Activated naive CD8-positive, alpha-beta T cell treated with anti-CD3 and anti-CD28 coated beads, Interleukin-2, amount 10 ng/mL, durations not matched to agents 7 days and 5 days (primary cell): ENCODE measurements around the gene CELF2. TPM values are rescaled to one million over a fixed set of nuclear protein-coding genes. Genes with fewer than 3 reads are reported as not detected.
A peak's percentile ranks its signal among the peaks of the same experiment; 100 is the strongest.

ENCODE experiments used
- ATAC-seq: fragments of 150-1000 bp; cut with Tn5 transposase; one replicate; pipeline ENCODE4 v1.10.0; 2021; ENCODE audit warnings: low read depth, moderate library complexity
- POLR2A ChIA-PET: fragments of 350-600 bp; sonication (Branson Sonifier 250); formaldehyde crosslinking; loops from one replicate; lab custom pipeline; 2021; ENCODE audit warnings: antibody characterized with exemption; lab: Charles Lee
- DNase-seq: peaks from one replicate; pipeline ENCODE4 v3.0.0; 2021
- H3K27ac Mint-ChIP-seq: one replicate; pipeline ENCODE4 v1.8.0; 2022; ENCODE audit warnings: mild to moderate bottlenecking, mixed read lengths
- H3K27me3 Mint-ChIP-seq: one replicate; pipeline ENCODE4 v1.8.0; 2022; ENCODE audit warnings: mild to moderate bottlenecking, moderate library complexity, mixed read lengths
- H3K36me3 Mint-ChIP-seq: one replicate; pipeline ENCODE4 v1.8.0; 2021; ENCODE audit warnings: mild to moderate bottlenecking, mixed read lengths
- H3K4me1 Mint-ChIP-seq: one replicate; pipeline ENCODE4 v1.8.0; 2021; ENCODE audit warnings: mixed read lengths
- H3K4me3 Mint-ChIP-seq: one replicate; pipeline ENCODE4 v1.8.0; 2022; ENCODE audit warnings: mild to moderate bottlenecking, moderate library complexity, mixed read lengths
- H3K9me3 Mint-ChIP-seq: one replicate; pipeline ENCODE4 v1.8.0; 2021; ENCODE audit warnings: mixed read lengths
- total RNA-seq, 2 experiments: library from RNA; stranded (reverse); gene quantifications; one replicate each; pipeline ENCODE4 v1.2.3, GENCODE V29; 2021

CELF2 gene
- total RNA-seq, 2 experiments from 2014 or later, result 168 TPM

- no peak for ATAC-seq
- peaks cover 45% of the 10 kb centered on the region for H3K36me3 Mint-ChIP-seq
Measured at GRCh38 chr10:11255156-11255555, 237.5 kb downstream of the CELF2 start.

GRCh38 chr10:11255796-11256444 lies 238.2 kb downstream of the CELF2 start:
- POLR2A ChIA-PET, result no interaction called here
- peak; percentile 11 for ATAC-seq
- Mint-ChIP-seq H3K27ac (no peak overlapping the region), H3K4me1 (peaks cover 32% of the 10 kb centered on the region), H3K4me3 (no peak overlapping the region), H3K27me3 (no peaks in the 10 kb centered on the region), H3K9me3 (no peaks in the 10 kb centered on the region), H3K36me3 (peaks cover 41% of the 10 kb centered on the region)
- DNase-seq, result no peak

More at GRCh38 chr10:11255156-11255555, 237.5 kb downstream of the CELF2 start:
- Mint-ChIP-seq H3K4me1 (peaks cover 30% of the 10 kb centered on the region), H3K4me3 (no peak overlapping the region), H3K9me3 (no peaks in the 10 kb centered on the region), H3K27ac (peak overlapping the region; percentile 30), H3K27me3 (no peaks in the 10 kb centered on the region)
- POLR2A ChIA-PET, result no interaction called here
- no peak for DNase-seq

- Mint-ChIP-seq H3K36me3 (peaks cover 48% of the 10 kb centered on the region), H3K4me1 (peaks cover 32% of the 10 kb centered on the region), H3K4me3 (no peak overlapping the region), H3K9me3 (no peaks in the 10 kb centered on the region), H3K27me3 (no peaks in the 10 kb centered on the region), H3K27ac (no peak overlapping the region)
- ATAC-seq, result no peak
- no peak for DNase-seq
- POLR2A ChIA-PET, result no interaction called here
Measured at GRCh38 chr10:11256896-11257295, 239.2 kb downstream of the CELF2 start.

- POLR2A ChIA-PET, result no interaction called here
- H3K9me3 Mint-ChIP-seq, result no peaks in the 10 kb centered on the region
- peaks cover 35% of the 10 kb centered on the region for H3K4me1 Mint-ChIP-seq
- H3K27me3 Mint-ChIP-seq, result no peaks in the 10 kb centered on the region
- no peak for DNase-seq
- H3K27ac Mint-ChIP-seq, result peak overlapping the region; percentile 35
- H3K4me3 Mint-ChIP-seq, result no peak overlapping the region
- H3K36me3 Mint-ChIP-seq, result peaks cover 55% of the 10 kb centered on the region
- no peak for ATAC-seq
Measured at GRCh38 chr10:11257440-11258090, 239.9 kb downstream of the CELF2 start.

- POLR2A ChIA-PET, result no interaction called here
- H3K4me3 Mint-ChIP-seq, result no peak overlapping the region
- no peaks in the 10 kb centered on the region for H3K27me3 Mint-ChIP-seq
- H3K27ac Mint-ChIP-seq, result no peak overlapping the region
- H3K9me3 Mint-ChIP-seq, result no peaks in the 10 kb centered on the region
- DNase-seq (no peak), ATAC-seq (no peak)
- peaks cover 43% of the 10 kb centered on the region for H3K4me1 Mint-ChIP-seq
- peaks cover 56% of the 10 kb centered on the region for H3K36me3 Mint-ChIP-seq
Measured at GRCh38 chr10:11260170-11260569, 242.5 kb downstream of the CELF2 start.

GRCh38 chr10:11261143-11261542 lies 243.5 kb downstream of the CELF2 start:
- H3K27ac Mint-ChIP-seq, result peak overlapping the region; percentile 50
- DNase-seq, result no peak
- POLR2A ChIA-PET, result no interaction called here
- peaks cover 56% of the 10 kb centered on the region for H3K36me3 Mint-ChIP-seq
- ATAC-seq, result no peak
- no peaks in the 10 kb centered on the region for H3K27me3 Mint-ChIP-seq
- peaks cover 42% of the 10 kb centered on the region for H3K4me1 Mint-ChIP-seq
- H3K4me3 Mint-ChIP-seq, result no peak overlapping the region
- H3K9me3 Mint-ChIP-seq, result no peaks in the 10 kb centered on the region

GRCh38 chr10:11261687-11262493 lies 244.2 kb downstream of the CELF2 start:
- no peak for ATAC-seq
- H3K9me3 Mint-ChIP-seq, result no peaks in the 10 kb centered on the region
- H3K4me3 Mint-ChIP-seq, result no peak overlapping the region
- H3K27me3 Mint-ChIP-seq, result no peaks in the 10 kb centered on the region
- POLR2A ChIA-PET, result no interaction called here
- H3K36me3 Mint-ChIP-seq, result peaks cover 54% of the 10 kb centered on the region
- H3K27ac Mint-ChIP-seq, result peak overlapping the region; percentile 50
- H3K4me1 Mint-ChIP-seq, result peaks cover 43% of the 10 kb centered on the region
- DNase-seq, result no peak

GRCh38 chr10:11262494-11263345 lies 245.0 kb downstream of the CELF2 start:
- Mint-ChIP-seq H3K27me3 (no peaks in the 10 kb centered on the region), H3K27ac (peak overlapping the region; percentile 14), H3K4me3 (no peak overlapping the region), H3K4me1 (peaks cover 37% of the 10 kb centered on the region), H3K36me3 (peaks cover 47% of the 10 kb centered on the region), H3K9me3 (no peaks in the 10 kb centered on the region)
- no peak for DNase-seq
- POLR2A ChIA-PET, result interaction anchor here (0.7 kb wide), 1 partner anchor 99 kb away, joined by 10 read pairs; no protein-coding TSS in a partner anchor
- no peak for ATAC-seq

- no peaks in the 10 kb centered on the region for H3K27me3 Mint-ChIP-seq
- no peak overlapping the region for H3K4me3 Mint-ChIP-seq
- no peaks in the 10 kb centered on the region for H3K9me3 Mint-ChIP-seq
- H3K4me1 Mint-ChIP-seq, result peaks cover 29% of the 10 kb centered on the region
- POLR2A ChIA-PET, result no interaction called here
- ATAC-seq (no peak), DNase-seq (no peak)
- peak overlapping the region; percentile 43 for H3K27ac Mint-ChIP-seq
- H3K36me3 Mint-ChIP-seq, result peaks cover 38% of the 10 kb centered on the region
Measured at GRCh38 chr10:11263767-11264166, 246.1 kb downstream of the CELF2 start.

- Mint-ChIP-seq H3K27ac (peak overlapping the region; percentile 13), H3K27me3 (no peaks in the 10 kb centered on the region), H3K36me3 (peaks cover 40% of the 10 kb centered on the region), H3K4me1 (peaks cover 35% of the 10 kb centered on the region), H3K9me3 (no peaks in the 10 kb centered on the region), H3K4me3 (no peak overlapping the region)
- ATAC-seq (no peak), DNase-seq (no peak)
- POLR2A ChIA-PET, result no interaction called here
Measured at GRCh38 chr10:11264296-11265048, 246.8 kb downstream of the CELF2 start.

- POLR2A ChIA-PET, result no interaction called here
- Mint-ChIP-seq H3K27me3 (no peaks in the 10 kb centered on the region), H3K9me3 (no peaks in the 10 kb centered on the region), H3K4me3 (no peak overlapping the region), H3K4me1 (peaks cover 40% of the 10 kb centered on the region), H3K36me3 (peaks cover 43% of the 10 kb centered on the region), H3K27ac (peak overlapping the region; percentile 61)
- no peak for DNase-seq
- no peak for ATAC-seq
Measured at GRCh38 chr10:11265484-11265883, 247.8 kb downstream of the CELF2 start.

- Mint-ChIP-seq H3K9me3 (no peaks in the 10 kb centered on the region), H3K27ac (peak overlapping the region; percentile 11), H3K27me3 (no peaks in the 10 kb centered on the region), H3K36me3 (peaks cover 48% of the 10 kb centered on the region), H3K4me1 (peaks cover 40% of the 10 kb centered on the region), H3K4me3 (no peak overlapping the region)
- POLR2A ChIA-PET, result no interaction called here
- DNase-seq (no peak), ATAC-seq (no peak)
Measured at GRCh38 chr10:11266426-11266825, 248.8 kb downstream of the CELF2 start.
